HepG2 (cell line): ENCODE measurements around the gene NUCB1. TPM values are rescaled to one million over a fixed set of nuclear protein-coding genes. Genes with fewer than 3 reads are reported as not detected.

Source experiments
- AGO2 ChIP-seq: fragments of 200-400 bp; formaldehyde crosslinking; optimal IDR thresholded peaks from 2 replicates; pipeline ENCODE3; 2017; ENCODE audit warnings: mild to moderate bottlenecking, low read depth, low read length, moderate library complexity
- GATAD2A ChIP-seq: IDR thresholded peaks from 2 replicates; pipeline ENCODE4 v1.6.1; 2016
- RORA ChIP-seq: sonication (generic); formaldehyde crosslinking; IDR thresholded peaks from 2 replicates; pipeline ENCODE4 v1.5.0; 2020; ENCODE audit warnings: mild to moderate bottlenecking, missing genetic modification reagents, moderate library complexity
- SAFB2 ChIP-seq: sonication (generic); formaldehyde crosslinking; IDR thresholded peaks from 2 replicates; pipeline ENCODE4 v1.5.1; 2020; ENCODE audit warnings: missing genetic modification reagents, low read depth, mild to moderate bottlenecking, borderline replicate concordance
- SALL1 ChIP-seq: sonication (generic); formaldehyde crosslinking; IDR thresholded peaks from 2 replicates; pipeline ENCODE4 v1.8.0; 2022; ENCODE audit warnings: mild to moderate bottlenecking, missing genetic modification reagents
- SMAD1 ChIP-seq: sonication (generic); formaldehyde crosslinking; IDR thresholded peaks from 2 replicates; pipeline ENCODE4 v1.4.0; 2020; ENCODE audit warnings: missing genetic modification reagents, low read depth, mild to moderate bottlenecking, borderline replicate concordance
- SP5 ChIP-seq: IDR thresholded peaks from 2 replicates; pipeline ENCODE4 v1.6.1; 2016; ENCODE audit warnings: low read depth, borderline replicate concordance
- SSRP1 ChIP-seq: IDR thresholded peaks from 2 replicates; pipeline ENCODE4 v1.6.1; 2016; ENCODE audit warnings: control low read depth
- SUZ12 ChIP-seq: fragments of 150-350 bp; IDR thresholded peaks from 2 replicates; pipeline ENCODE4 v1.6.1; 2014; ENCODE audit warnings: low read depth, low read length
- ZBTB7B ChIP-seq: sonication (generic); formaldehyde crosslinking; IDR thresholded peaks from 2 replicates; pipeline ENCODE4 v1.4.0; 2020; ENCODE audit warnings: missing genetic modification reagents
- ZNF331 ChIP-seq: sonication (generic); formaldehyde crosslinking; IDR thresholded peaks from 2 replicates; pipeline ENCODE4 v1.4.0; 2020; ENCODE audit warnings: missing genetic modification reagents
- ZNF335 ChIP-seq: sonication (generic); formaldehyde crosslinking; IDR thresholded peaks from 2 replicates; pipeline ENCODE4 v1.4.0; 2020; ENCODE audit warnings: missing genetic modification reagents
- ZNF451 ChIP-seq: sonication (generic); formaldehyde crosslinking; IDR thresholded peaks from 2 replicates; pipeline ENCODE4 v1.5.0; 2020; ENCODE audit warnings: mild to moderate bottlenecking, missing genetic modification reagents
- ZNF510 ChIP-seq: sonication (generic); formaldehyde crosslinking; IDR thresholded peaks from 2 replicates; pipeline ENCODE4 v1.4.0; 2020; ENCODE audit warnings: low read depth, mild to moderate bottlenecking, missing genetic modification reagents
- ZNF619 ChIP-seq: sonication (generic); formaldehyde crosslinking; IDR thresholded peaks from 2 replicates; pipeline ENCODE4 v1.4.0; 2020; ENCODE audit warnings: mild to moderate bottlenecking, missing genetic modification reagents
- ZNF747 ChIP-seq: sonication (generic); formaldehyde crosslinking; IDR thresholded peaks from 2 replicates; pipeline ENCODE4 v1.8.1; 2023; ENCODE audit warnings: missing genetic modification reagents, mild to moderate bottlenecking, borderline replicate concordance
- ZNF772 ChIP-seq: sonication (generic); formaldehyde crosslinking; IDR thresholded peaks from 2 replicates; pipeline ENCODE4 v1.5.0; 2020; ENCODE audit warnings: mild to moderate bottlenecking, missing genetic modification reagents
- ZSCAN20 ChIP-seq: sonication (generic); formaldehyde crosslinking; IDR thresholded peaks from 2 replicates; pipeline ENCODE4 v1.4.0; 2020; ENCODE audit warnings: missing genetic modification reagents, mild to moderate bottlenecking, borderline replicate concordance
- ZSCAN30 ChIP-seq: sonication (generic); formaldehyde crosslinking; IDR thresholded peaks from 2 replicates; pipeline ENCODE4 v1.5.0; 2020; ENCODE audit warnings: mild to moderate bottlenecking, missing genetic modification reagents
- polyA plus RNA-seq, 8 experiments: library from polyadenylated mRNA; depleted of rRNA in 3 of 8; stranded (reverse) in 7 of 8; unstranded in 1 of 8; fragments of >200 nt; fragmentation: Illumina TruSeq in 4 of 8; extraction: Trizol in 4 of 8; gene quantifications; 2 replicates each; pipeline versions ENCODE4 v1.2.1 to v1.2.3, GENCODE V29; 2011 to 2016; ENCODE audit warnings: low read depth in 4 of 8, missing spikeins in 1 of 8, mixed read lengths in 1 of 8; ENCODE audit not compliant: insufficient read depth in 1 of 8
- total RNA-seq, 5 experiments: library from RNA; depleted of rRNA; stranded (reverse); fragments of >200 nt; fragmentation: Illumina TruSeq; extraction: Trizol; gene quantifications; 2 replicates each; pipeline ENCODE4 v1.2.3, GENCODE V29; 2016; ENCODE audit warnings: low read depth in 1 of 5
- TF ChIP-seq, protein P1 (sequence below): sonication (generic); formaldehyde crosslinking; IDR thresholded peaks from 2 replicates; pipeline ENCODE4 v1.8.1; 2023; ENCODE audit warnings: mild to moderate bottlenecking, missing genetic modification reagents
- TF ChIP-seq, protein P2 (sequence below), 2 experiments: sonication (generic) in 1 of 2; formaldehyde crosslinking in 1 of 2; IDR thresholded peaks; 2 replicates each; pipeline versions ENCODE4 v1.6.1 to v1.9.0; 2014 to 2022; ENCODE audit warnings: antibody characterized with exemption in 1 of 2, borderline replicate concordance in 1 of 2, inconsistent platforms in 1 of 2, low read depth in 1 of 2, missing genetic modification reagents in 1 of 2

NUCB1 gene
- total and polyA plus RNA-seq, 2 of the 13 experiments (the other 11 are each of a cell fraction or from before 2014, with no cell fraction given): 82.3 to 106 TPM

DNA sequence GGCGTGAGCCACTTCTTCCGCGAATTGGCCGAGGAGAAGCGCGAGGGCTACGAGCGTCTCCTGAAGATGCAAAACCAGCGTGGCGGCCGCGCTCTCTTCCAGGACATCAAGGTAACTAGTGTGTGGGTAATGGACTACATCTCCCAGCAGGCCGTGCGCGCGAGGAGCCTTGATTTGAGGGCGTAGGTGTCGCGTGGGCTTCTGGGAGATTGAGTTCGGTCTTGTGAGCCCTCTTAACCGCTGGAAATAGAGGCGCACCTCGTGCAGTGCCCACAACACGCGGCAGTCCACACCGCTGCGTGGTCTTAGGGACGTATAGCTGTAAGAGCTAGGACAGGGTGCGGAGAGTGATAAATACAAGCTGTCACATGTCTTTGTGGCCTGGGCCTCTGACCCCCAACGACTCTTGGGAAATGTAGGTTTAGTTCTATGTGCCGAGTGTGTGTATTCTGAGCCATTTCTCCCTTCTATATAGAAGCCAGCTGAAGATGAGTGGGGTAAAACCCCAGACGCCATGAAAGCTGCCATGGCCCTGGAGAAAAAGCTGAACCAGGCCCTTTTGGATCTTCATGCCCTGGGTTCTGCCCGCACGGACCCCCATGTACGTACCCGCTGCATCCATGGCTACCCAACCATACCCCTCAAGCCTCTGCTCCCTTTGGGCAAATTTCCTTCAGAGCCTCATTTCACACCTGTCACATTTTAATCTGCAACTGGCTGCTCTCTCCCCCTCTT, 65.9 kb downstream of the NUCB1 start (continued):
- TF ChIP-seq SP5 (CRISPR knock-in tag) (no peak; the same call in 1 of the 2 replicates), SMAD1 (CRISPR knock-in tag) (no peak), SUZ12 (peak; percentile 82), ZSCAN30 (peak; percentile 12; the same call in 1 of the 2 replicates), ZNF451 (CRISPR knock-in tag) (0 out of 2 replicates have a peak, but pooled peaks have one; percentile 34), RORA (CRISPR knock-in tag) (no peak), SSRP1 (peak; percentile 6; the same call in 1 of the 2 replicates), ZSCAN20 (CRISPR knock-in tag) (no peak), ZBTB7B (no peak), AGO2 (peak; percentile 100), GATAD2A (CRISPR knock-in tag) (no peak), ZNF335 (CRISPR knock-in tag) (no peak), ZNF747 (CRISPR knock-in tag) (0 out of 2 replicates have a peak, but pooled peaks have one; percentile 8), ZNF331 (CRISPR knock-in tag) (no peak), ZNF772 (CRISPR knock-in tag) (0 out of 2 replicates have a peak, but pooled peaks have one; percentile 21), SAFB2 (CRISPR knock-in tag) (no peak; the same call in 1 of the 2 replicates), ZNF510 (0 out of 2 replicates have a peak, but pooled peaks have one; percentile 30), ZNF619 (CRISPR knock-in tag) (peak; percentile 47; the same call in 1 of the 2 replicates), SALL1 (CRISPR knock-in tag) (no peak)
- TF ChIP-seq, protein P1, sequence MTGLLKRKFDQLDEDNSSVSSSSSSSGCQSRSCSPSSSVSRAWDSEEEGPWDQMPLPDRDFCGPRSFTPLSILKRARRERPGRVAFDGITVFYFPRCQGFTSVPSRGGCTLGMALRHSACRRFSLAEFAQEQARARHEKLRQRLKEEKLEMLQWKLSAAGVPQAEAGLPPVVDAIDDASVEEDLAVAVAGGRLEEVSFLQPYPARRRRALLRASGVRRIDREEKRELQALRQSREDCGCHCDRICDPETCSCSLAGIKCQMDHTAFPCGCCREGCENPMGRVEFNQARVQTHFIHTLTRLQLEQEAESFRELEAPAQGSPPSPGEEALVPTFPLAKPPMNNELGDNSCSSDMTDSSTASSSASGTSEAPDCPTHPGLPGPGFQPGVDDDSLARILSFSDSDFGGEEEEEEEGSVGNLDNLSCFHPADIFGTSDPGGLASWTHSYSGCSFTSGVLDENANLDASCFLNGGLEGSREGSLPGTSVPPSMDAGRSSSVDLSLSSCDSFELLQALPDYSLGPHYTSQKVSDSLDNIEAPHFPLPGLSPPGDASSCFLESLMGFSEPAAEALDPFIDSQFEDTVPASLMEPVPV (CRISPR knock-in tag): 0 out of 2 replicates have a peak, but pooled peaks have one; percentile 9
- TF ChIP-seq, protein P2, sequence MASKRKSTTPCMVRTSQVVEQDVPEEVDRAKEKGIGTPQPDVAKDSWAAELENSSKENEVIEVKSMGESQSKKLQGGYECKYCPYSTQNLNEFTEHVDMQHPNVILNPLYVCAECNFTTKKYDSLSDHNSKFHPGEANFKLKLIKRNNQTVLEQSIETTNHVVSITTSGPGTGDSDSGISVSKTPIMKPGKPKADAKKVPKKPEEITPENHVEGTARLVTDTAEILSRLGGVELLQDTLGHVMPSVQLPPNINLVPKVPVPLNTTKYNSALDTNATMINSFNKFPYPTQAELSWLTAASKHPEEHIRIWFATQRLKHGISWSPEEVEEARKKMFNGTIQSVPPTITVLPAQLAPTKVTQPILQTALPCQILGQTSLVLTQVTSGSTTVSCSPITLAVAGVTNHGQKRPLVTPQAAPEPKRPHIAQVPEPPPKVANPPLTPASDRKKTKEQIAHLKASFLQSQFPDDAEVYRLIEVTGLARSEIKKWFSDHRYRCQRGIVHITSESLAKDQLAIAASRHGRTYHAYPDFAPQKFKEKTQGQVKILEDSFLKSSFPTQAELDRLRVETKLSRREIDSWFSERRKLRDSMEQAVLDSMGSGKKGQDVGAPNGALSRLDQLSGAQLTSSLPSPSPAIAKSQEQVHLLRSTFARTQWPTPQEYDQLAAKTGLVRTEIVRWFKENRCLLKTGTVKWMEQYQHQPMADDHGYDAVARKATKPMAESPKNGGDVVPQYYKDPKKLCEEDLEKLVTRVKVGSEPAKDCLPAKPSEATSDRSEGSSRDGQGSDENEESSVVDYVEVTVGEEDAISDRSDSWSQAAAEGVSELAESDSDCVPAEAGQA (IDR thresholded peaks at IDR 0.05; ENCODE audit: low read depth): no peak
- TF ChIP-seq, protein P2 (CRISPR knock-in tag; IDR thresholded peaks at IDR 0.05; ENCODE audit: borderline replicate concordance): 0 out of 2 replicates have a peak, but pooled peaks have one; percentile 12
